CD4-positive, alpha-beta T cell treated with Interferon gamma for 1 hour (primary cell): ENCODE results near the gene C7orf57.

ENCODE experiments used
- DNase-seq: peaks from one replicate; pipeline ENCODE4 v3.0.0-alpha.2; 2020

The C7orf57 gene

DNA sequence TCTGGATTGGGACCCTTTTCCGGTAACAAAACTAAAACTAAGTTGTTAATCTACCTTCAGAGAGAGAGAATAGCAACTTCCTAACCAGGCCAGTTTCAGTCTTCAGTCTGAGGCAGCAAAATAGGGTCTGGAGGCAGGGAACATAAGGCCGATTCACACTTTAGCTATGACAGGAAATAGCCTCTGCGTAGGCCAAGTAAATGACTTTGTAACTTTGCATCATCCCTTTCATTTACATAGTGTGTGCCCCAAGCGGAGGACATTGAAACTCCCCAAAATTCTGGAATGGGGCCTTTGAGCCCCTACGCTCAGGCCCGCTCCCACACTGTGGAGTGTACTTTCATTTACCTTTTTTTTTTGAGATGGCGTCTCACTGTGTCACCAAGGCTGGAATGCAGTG is 52.0 kb downstream of the C7orf57 start:
- DNase-seq: peak; percentile 37

DNA sequence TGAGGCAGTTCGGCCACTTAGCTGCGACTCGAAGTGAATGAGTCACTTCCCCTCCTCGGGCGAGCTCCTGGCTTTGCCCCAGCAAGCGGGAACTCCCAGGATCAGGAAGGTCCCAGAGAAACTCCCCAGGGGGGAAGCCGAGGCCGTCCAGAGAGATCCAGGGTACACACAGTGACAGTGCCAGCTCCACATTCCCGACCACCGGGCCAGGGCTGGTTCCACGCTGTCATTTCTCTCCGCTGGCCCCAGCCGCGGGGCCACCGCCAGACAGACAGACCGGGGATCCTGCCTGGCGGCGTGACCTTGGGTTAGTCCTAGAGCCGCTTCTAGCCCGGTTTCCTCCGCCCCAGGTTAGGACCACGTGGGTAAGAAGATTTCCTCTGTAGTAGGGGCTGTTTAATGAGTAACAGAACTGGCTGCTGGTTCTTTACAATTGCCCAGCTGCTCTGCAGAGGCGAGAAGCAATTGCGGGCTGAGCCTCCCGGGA is 53.3 kb downstream of the C7orf57 start:
- DNase-seq: peak; percentile 71

DNA sequence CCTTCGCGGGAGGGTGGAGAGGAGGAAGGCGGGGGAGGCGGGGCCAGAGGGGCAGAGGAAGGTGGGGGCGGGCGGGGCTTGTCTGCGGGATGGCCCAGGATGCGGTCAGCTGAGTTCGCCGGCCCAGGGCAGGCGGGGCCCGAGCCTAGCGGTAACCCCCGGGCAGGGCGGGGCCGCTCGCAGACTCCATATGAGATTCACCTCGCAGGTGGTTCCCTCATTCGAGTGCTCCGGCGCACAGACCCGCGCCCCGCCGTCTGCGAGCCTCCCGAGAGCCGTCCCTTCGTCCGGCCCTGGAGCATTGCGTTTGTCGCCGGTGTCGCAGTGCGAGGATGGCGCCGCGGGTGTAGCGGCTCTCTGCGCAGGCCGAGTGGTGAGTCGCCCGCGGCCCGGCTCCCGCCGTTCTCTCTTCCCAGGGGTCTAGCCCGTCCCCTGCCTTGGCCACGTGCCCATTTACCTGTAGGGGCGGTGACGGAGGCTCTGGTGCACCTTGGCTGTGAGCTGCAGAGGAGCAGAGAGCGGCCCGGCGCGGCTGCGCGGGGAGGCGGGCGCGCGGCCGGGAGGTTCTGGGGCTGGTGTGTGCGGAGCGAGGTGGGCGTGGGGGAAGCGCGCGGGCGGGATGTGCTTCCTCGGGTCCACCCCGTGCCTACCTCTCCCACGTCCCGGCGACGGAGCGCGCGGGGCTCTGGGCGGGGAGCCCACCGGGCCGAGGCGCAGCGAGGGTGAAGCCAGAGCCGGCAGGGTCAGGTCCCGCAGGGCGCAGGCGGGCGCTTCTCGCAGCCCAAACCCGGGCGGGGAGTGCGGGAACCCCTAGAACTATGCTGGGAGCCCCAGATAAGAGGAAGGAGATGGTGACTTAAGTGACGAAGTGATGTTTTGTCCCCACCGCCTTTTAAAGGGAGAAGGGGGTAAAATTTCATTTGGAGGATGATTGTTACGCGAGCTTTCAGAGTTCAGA is 54.0 kb downstream of the C7orf57 start, which contains the start of gene UPP1:
UPP1 (plus strand) TSS at position 220 of the 958 bp plus-strand sequence. CDS start 5,519 bp downstream, outside the sequence.
- peak; percentile 93 for DNase-seq

DNA sequence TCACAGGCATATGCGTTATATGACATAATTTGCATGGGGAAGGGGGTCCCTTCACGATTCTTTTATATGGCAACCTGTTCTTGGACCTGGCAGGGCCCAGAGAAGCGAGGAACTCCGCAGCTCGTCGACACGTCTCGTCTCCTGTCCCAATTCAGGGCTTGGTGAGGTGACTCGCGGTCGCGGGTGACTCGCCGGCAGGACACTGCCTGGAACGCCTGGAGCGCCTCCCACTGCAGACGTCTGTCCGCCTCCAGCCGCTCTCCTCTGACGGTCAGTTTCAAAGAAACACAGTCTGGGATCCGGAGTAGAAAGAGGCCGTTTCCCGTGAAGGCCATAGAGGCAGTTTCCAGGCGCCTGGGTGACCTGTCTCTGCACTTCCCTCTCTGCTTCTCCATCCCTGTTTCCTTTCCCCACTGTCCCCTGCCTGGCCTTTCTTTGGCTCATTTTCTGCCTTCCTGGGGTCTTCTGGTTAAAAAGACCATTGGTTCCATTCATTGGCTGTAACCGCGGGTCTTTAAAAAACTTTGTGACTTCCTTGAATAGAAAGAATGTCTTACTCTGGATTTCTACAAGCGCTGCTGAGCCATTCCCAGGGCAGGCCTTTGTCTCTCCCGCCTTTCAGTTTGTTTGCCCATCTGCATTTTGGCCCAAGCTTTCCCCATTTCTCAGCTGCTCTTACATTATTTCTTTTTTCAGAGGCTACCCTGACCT is 54.9 kb downstream of the C7orf57 start:
- DNase-seq: peak; percentile 36

DNA sequence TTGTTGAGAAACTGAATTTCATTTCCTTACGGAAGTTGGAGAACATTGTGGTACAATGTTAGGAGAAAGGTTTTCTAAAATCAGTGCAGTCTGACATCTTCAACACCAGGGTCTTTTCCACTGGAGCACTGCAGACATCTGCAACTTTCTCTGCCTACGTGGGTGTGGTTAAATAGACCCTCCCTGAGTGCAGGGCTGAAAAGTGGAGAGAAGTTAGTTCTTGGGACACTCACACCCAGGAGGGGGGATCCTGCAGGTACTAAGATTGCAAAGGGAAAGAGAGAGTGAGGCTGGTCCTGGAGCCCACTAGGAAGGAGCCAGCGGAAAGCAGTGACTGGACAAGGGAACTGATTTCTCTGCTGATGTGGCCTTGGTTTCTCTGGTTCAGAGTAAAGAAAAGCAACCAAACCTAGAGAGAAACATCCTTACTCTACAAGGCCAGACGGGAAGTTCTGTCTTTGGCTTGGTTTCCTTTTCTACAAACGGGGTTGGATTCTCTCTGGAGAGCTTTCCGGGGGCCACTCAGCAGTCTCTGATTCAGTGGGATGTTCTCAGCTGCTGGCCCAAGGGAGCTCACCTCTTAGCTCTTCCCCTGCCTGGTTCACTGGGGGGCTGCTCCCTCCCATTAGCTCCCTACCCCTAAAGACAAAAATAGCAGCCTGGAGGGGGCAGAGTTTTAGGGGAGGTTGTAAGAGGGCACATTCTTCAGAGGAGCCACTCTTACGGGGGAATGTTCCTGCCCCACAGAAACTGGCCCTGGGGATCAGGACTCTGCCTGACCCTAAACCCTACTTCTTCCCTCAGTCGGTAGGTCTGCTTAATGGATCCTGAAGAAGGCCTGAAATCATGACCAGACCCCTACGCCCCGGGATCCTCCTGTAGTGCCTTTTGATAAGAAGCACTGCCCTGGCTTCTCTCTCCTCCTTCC is 56.4 kb downstream of the C7orf57 start:
- DNase-seq: no peak

DNA sequence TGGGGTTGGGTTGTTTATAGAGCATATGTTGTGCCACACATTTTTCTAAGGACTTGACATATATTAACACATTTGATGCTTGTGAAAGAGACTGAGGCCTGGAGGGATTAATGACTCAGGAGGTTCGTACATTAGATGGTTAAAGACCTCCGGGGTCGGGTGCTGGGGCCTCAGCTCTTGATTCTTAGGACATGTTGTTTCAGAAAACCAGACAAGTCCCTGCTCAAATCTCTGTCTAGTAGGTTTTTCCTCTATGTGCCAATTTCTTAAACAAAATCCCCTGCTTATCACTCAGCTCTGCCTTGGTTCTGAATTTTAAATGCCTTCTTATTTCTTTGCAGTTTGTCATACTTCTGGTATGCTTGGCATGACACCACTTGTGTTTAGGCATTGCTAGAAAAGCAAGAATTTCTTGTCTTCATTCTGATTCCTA is 59.5 kb downstream of the C7orf57 start:
- DNase-seq: no peak

DNA sequence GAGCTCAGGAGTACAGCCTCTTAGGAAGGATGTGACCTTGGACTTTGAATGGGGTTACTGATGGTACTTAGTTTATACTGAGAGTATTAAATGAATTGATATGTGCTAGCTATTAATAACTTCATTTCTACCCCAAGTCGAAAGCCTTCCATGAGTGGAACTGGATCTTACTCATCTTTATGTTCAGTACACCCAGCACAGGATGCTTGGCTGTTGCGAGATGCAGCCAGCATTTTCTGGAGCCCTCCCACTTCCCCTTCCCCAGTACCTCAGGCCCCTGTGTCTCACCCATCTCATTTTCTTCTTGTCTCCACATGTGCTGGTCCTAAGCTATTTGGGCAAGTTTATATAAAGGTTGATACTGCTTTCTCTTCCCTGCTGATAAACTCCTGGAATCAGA is 60.9 kb downstream of the C7orf57 start:
- DNase-seq: peak; percentile 48

DNA sequence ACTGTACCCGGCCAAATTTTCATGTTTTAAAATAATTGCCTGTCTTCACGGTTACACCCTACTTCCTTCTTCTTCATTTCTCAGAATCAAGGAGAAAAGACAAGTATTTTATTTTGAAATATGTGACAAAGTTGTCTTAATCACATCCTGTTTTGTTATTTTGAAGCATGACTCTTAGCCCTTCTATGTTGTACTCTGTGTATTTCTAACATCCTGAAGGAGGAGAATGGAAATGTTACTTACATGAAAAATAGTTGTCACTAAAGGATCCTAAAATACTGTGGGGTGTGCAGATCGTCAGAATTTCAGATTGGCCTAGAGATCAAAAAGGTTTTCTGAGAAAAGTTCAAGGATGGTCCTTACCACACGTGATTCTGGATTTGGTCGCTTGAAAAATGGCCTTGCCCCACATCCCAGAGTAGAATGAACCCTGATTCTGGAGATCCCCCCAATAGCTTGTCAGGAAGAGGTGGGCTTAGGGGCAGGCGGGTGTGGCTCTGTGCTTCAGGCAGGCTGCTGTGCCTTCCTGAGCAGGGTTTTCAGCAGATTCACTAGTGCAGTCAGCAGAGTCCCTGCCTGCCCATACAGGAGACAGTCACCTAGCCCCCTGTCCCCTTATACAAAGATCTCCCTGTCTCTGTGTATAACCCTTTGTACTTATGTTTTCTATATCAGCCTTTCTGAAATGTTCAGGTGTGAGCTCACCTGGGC is 62.3 kb downstream of the C7orf57 start:
- DNase-seq: no peak

DNA sequence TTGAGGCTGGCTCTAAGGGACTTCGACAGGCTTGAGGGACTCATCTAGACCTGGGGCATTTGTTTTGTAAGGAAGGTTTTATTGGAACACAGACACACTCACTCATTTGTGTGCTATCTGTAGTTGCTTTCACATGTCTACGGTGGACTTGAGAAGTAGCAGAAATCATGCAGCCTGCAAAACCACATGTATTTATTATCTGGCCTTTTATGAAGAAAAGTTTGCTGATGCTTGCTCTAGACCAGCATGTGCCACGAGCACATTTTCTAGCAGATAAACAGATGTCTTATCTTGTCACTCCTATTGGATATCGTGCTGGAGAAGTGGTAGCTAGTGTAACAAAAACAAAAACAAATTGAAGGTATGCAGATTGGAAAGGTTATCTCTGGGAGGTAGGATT is 63.5 kb downstream of the C7orf57 start:
- no peak for DNase-seq

DNA sequence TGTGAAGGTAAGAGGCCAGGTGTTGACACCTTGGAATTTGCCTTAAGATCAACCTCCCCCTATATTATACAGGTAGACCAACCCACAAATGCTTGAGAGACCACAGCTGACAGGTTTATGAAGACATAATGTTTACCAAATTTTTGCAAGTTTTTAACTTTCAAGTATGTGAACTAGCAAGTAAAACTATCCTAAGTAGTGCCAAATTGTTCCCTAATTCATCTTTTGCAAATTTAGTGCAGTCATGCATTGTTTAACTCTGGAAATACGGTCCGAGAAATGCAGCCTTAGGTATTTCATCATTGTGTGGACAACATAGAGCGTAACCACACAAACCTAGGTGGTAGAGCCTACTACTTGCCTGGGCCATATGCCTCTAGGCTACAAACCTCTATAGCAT is 64.4 kb downstream of the C7orf57 start:
- no peak for DNase-seq

DNA sequence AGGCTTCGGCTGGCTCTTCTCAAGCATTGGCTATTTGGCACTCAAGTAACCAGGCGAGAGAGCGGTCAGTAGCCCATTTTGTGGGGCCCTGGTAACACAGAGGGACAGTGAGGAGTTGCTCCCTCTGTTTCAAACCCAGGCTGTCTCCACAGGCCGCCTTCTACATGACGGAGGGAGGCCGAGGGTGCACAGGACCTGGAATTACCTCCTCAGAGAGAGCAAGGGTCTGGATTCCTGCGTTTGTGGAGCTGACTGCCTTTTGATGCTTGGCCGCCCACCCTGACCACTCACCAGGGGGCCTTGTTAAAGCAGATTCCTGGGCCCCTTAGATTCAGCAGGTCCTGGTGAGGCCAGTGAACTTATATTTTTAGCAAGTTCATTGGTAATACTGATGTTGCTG is 66.0 kb downstream of the C7orf57 start:
- DNase-seq: no peak

DNA sequence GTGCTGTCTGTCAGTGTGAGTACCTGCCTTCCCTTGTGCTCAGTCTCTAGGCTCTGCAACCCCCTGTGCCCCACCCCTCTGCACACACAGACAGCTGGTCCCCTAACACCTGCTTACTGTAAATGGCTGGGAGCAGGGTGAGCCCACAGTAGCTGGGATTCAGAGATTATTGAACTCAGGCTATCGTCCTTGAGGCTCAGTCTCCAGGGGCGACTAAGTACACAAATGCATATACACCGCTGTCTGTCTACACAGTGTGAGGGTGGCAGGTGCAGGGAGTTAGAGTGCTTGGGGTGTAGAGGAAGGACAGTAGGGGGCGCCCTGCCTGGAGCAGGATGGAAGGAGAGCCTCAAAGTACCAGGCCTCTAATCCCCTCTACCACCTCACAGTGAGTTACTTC is 66.6 kb downstream of the C7orf57 start:
- DNase-seq: no peak

DNA sequence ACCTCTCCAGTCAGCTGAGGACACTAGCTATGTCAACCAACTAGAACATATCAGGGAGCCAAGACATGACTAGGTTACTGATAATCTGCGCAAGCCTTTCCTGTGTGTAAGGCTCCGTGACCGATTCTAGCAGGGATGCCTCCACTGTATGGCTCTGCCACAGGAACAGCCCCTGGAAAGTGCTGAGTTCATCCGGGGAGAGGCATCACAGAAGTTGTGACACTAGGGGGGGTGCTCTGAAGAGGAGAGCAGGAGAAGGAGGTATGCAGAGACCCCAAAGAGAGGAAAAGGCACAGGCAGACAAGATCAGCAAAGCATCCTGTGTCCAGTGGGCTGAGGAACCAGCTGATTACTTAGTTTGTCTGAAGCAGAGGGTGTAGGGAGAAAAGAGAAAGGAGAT is 67.2 kb downstream of the C7orf57 start:
- DNase-seq: no peak

DNA sequence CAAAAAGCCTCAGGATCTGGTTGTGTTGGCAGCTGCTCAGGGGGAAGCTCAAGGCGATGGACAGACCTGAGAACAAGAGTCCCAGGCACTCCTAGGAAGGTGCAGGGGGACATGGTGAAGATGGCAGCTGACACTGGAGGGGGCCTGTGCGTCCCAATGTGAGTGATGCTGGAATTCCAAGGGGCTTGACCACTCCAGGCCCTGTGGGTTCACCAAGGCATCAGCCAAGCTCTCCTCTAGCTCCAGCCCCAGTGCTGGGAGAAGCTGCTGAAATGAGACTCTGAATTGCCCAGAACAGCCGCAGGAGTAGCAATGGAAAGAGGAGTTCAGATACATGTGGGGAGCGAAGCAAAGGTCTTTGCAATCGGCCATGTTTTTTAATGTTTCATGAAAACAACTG is 69.7 kb downstream of the C7orf57 start:
- no peak for DNase-seq

DNA sequence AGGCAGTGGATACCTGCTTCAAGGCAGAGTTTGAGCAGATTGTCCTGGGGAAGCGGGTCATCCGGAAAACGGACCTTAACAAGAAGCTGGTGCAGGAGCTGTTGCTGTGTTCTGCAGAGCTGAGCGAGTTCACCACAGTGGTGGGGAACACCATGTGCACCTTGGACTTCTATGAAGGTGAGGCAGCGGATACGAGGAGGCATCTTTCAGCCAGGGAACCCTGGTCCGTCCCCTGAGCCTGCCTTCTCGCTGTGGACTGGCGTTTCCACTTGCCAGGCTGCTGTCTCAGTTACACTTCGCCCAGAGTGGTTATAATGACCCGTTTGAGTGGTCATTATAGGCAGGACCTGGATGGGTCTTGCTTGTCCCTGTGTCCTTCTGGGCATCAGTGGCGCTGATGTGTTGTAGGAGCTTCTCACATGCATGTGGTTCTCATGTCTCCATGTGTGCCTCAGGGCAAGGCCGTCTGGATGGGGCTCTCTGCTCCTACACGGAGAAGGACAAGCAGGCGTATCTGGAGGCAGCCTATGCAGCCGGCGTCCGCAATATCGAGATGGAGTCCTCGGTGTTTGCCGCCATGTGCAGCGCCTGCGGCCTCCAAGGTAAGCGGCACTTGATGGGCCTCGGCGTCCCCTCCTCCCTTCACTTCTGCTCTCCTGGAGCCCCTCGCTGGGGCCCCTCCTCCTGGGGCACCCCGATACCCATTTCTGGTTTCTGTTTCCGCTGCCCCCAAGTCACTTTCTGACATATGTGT is 71.7 kb downstream of the C7orf57 start:
- DNase-seq: no peak

DNA sequence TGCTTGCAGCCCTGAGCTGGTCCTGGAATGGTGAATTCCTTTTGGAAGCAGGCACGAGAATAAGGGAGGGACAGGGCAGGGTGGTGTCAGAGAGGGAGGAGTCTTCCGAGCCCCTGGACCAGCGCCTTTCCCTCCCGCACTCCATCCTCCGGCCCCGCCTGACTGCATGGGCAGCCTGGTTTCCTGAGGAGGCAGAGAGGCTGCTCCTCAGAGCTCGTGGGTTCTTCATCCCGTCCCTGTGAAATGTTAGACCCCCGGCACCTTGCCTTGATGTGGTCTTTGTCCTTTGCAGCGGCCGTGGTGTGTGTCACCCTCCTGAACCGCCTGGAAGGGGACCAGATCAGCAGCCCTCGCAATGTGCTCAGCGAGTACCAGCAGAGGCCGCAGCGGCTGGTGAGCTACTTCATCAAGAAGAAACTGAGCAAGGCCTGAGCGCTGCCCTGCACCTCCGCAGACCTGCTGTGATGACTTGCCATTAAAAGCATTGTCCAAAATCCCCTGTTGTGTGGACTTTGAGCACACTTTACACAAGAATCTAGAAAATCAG is 72.7 kb downstream of the C7orf57 start:
- no peak for DNase-seq

DNA sequence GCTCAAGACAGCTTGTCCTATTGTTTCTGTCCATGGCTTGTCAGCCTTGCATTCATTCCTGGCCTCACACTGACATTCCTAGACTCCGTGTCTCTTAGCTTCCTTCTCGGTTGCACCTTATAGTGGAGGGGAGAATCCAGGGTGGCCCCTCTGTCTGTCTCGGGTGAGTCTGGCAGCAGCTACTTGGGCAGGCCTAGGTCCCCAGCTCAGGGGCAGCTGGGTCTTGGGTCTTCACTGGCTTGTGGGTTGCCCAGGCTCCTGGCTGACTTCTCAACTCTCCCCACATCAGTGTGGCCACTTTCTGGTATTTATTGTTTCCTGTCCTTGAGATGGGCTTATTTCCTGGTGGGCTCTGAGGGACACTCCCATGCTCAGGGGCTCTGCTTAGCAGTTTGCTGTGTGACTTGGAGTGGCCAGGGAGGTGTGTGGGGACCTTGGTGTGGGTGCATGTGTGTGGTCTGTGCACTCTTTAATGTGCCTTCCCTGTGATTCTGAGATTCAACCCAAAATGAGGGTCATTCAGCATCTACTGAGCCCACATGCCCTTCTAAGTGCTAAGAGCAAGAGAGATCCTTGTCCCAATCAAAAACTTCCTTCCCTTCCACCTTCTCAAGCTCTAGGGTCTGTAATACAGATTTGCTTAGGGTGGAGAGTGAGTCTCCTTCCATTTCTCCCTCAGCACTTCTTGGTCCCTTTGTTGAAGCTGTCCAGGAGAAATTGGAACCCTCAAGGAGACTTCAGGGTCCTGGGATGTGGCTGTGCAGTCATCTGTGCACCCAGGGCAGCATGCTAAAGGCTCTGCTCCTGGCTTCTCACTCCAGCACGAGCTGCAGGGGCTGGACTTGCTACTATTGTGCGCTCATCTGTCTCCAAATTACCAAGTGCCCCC is 73.9 kb downstream of the C7orf57 start:
- DNase-seq: no peak

DNA sequence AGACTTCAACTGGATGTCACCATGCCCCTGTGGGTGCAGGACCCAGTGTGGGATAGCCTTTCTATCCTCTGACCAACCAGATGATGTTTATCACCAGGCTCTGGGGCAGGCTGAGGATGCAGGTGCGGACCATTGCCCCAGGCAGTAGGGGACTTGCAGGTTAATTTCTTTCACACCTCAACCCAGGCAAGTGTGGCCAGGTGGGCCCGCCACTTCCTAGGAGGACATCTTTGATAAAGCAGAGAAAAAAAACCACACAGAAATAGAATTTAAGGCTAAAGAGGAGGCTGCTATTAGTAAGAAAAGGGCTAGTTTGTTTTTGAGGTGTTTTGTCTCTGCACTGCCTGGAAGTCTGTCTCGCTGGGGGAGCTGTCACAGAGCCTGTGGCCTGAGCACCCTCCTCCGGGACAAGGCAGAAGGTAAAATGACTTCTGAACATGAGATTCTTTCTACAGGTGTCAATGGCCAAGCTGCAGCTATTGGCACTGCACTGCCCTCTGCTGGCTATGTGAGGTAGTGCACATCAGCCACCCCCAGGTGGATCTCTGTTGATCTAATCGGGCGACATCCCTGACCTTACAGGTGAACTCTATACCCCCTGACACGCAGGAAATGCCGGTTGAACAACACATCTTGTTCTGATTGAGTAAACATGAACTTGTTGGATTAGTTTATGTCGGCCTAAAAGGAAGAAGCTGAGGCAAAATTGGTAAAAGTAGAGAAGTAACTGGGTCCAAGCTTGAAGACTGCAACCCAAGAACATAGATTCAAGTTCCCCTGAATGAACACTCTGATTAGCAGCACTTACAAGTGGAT is 74.7 kb downstream of the C7orf57 start:
- DNase-seq: peak; percentile 79

DNA sequence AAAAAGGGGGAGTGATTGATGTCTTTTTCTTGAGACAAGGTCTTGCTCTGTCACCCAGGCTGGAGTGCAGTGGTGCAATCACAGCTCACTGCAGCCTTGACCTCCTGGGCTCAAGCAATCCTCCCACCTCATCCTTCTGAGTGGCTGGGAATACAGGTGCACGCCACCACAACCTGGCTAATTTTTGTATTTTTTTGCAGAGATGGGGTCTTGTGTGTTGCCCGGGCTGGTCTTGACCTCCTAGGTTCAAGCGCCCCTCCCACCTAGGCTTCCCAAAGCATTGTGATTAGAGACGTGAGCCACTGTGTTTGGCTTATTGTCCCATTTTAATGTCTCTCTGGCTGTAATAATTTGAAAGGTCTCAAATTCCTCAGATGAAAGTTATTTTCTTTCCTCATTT is 75.5 kb downstream of the C7orf57 start:
- DNase-seq: no peak
